ENCODE data around the gene MAP4K4. TPM values are rescaled to one million over a fixed set of nuclear protein-coding genes. Genes with fewer than 3 reads are reported as not detected.

The MAP4K4 gene
- total and polyA plus RNA-seq, 2 donors from 2014 or later, result 8.4 to 62.8 TPM

DNA sequence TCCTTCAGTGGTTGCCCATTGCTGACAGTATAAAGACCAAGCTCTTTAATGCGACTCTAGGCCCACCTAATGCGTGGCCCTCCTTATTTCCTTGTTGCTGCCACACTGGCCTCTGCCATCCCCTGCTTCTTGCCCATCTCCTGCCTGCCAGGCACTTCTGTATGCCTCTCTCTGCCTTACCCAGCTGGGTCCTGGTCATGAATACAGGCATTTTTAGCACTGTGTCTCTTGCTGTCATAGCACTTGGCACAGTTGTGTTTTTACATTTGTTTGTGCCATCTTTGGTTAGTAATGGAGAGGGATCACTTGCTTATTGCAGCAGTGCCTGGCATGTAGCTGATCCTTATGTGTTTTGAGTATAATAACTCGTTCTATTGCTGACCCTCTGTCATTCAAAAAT lies 38.7 kb downstream of the MAP4K4 start:
- DNase-seq, result no peak
- H3K36me3 ChIP-seq (ENCODE audit: control insufficient read depth in 2 of 3, insufficient read depth in 3 of 3, low read length in 3 of 3), result no peaks in the 10 kb centered on the region
- no peaks in the 10 kb centered on the region for H3K27me3 ChIP-seq (ENCODE audit: control insufficient read depth, insufficient read depth, low read length)
- H3K9me3 ChIP-seq (ENCODE audit: control insufficient read depth in 2 of 3, insufficient read depth in 1 of 3, low read length in 3 of 3), result no peaks in the 10 kb centered on the region
- H3K9ac ChIP-seq (ENCODE audit: low read length in 3 of 3), result no peak overlapping the region
- TF ChIP-seq, protein P1, sequence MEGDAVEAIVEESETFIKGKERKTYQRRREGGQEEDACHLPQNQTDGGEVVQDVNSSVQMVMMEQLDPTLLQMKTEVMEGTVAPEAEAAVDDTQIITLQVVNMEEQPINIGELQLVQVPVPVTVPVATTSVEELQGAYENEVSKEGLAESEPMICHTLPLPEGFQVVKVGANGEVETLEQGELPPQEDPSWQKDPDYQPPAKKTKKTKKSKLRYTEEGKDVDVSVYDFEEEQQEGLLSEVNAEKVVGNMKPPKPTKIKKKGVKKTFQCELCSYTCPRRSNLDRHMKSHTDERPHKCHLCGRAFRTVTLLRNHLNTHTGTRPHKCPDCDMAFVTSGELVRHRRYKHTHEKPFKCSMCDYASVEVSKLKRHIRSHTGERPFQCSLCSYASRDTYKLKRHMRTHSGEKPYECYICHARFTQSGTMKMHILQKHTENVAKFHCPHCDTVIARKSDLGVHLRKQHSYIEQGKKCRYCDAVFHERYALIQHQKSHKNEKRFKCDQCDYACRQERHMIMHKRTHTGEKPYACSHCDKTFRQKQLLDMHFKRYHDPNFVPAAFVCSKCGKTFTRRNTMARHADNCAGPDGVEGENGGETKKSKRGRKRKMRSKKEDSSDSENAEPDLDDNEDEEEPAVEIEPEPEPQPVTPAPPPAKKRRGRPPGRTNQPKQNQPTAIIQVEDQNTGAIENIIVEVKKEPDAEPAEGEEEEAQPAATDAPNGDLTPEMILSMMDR (IDR thresholded peaks at IDR 0.05; ENCODE audit: borderline replicate concordance, extremely low read depth, insufficient read depth), result no peak
- intact Hi-C loops (cut with DNase I), result no loop called here
- H3K27ac ChIP-seq (ENCODE audit: low read depth in 2 of 2, low read length in 2 of 2), result no peak overlapping the region
- peaks cover 0 to 18% (median 7%) of the 10 kb centered on the region in 3 donors for H3K4me1 ChIP-seq (ENCODE audit: control insufficient read depth in 2 of 3, insufficient read depth in 2 of 3, low read depth in 1 of 3, low read length in 3 of 3)
- H3K4me3 ChIP-seq (ENCODE audit: low read length in 3 of 3), result no peak overlapping the region
- no peak for FAIRE-seq

DNA sequence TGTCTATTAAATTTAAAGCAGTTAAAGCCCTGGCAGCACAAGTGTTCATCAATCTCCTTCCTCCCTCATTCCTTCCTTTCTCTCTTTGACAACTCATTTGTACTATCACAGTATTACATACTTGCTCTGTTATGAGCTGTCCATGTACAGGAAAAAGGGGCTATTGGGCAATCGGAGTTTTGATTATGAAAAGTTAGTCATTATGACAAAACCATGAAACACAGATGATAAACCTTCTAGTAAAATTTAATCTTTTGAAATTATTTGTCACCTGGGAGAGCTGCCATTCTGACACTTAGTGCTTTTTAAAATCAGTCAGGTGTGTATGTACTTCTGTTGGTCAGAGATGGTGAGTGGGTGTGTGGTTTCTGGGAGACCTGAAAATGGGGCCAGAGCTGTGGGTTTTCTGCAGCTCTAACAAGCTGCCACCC lies 39.4 kb downstream of the MAP4K4 start:
- Histone ChIP-seq H3K27ac (ENCODE audit: low read depth in 2 of 2, low read length in 2 of 2) (no peak overlapping the region), H3K4me1 (ENCODE audit: control insufficient read depth in 2 of 3, insufficient read depth in 2 of 3, low read depth in 1 of 3, low read length in 3 of 3) (peaks cover 0 to 18% (median 7%) of the 10 kb centered on the region in 3 donors), H3K9me3 (ENCODE audit: control insufficient read depth in 2 of 3, insufficient read depth in 1 of 3, low read length in 3 of 3) (no peaks in the 10 kb centered on the region), H3K4me3 (ENCODE audit: low read length in 3 of 3) (no peak overlapping the region), H3K9ac (ENCODE audit: low read length in 3 of 3) (no peak overlapping the region), H3K27me3 (ENCODE audit: control insufficient read depth, insufficient read depth, low read length) (no peaks in the 10 kb centered on the region), H3K36me3 (ENCODE audit: control insufficient read depth in 2 of 3, insufficient read depth in 3 of 3, low read length in 3 of 3) (no peaks in the 10 kb centered on the region)
- FAIRE-seq (no peak), DNase-seq (no peak)
- intact Hi-C loops (cut with DNase I), result no loop called here
- TF ChIP-seq, protein P1 (IDR thresholded peaks at IDR 0.05; ENCODE audit: borderline replicate concordance, extremely low read depth, insufficient read depth), result no peak

DNA sequence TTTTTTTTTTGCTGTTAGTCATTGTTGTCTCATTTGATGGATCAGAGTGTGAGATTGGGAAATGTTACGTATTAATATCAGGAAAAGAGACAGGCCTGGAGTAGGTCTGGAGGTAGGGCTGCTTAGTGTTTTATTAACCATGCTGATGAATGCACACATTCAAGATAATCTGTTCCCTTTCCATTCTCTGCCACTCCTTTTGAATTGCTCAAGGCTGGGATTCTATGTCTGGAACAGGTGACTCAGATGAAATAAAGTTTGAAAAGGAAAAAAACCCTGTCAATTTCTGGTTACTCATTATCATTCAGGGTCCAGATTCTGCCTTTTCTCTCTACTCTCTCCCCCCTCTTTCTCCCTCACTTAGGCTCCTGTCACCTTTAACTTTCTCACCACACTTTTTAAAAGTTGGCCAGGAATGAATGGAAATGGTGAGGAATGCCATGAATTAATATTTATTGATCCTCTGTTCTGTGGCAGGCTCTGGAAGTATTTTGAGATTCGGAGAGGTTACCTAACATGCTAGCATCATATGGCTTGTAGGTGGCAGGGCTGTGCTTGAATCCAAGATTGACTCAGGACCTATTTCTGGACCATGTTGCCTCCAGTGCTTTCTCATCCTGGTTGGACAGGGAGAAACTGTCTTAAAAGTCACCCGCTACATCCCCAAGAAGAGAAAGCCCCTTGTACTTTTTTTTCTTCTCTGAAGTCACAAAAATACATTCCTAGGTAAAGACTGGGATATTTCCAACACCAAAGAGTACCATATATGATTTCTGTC lies 40.2 kb downstream of the MAP4K4 start:
- Histone ChIP-seq H3K4me3 (ENCODE audit: low read length in 3 of 3) (no peak overlapping the region), H3K9ac (ENCODE audit: low read length in 3 of 3) (no peak overlapping the region), H3K4me1 (ENCODE audit: control insufficient read depth in 2 of 3, insufficient read depth in 2 of 3, low read depth in 1 of 3, low read length in 3 of 3) (peaks cover 0 to 21% (median 7%) of the 10 kb centered on the region in 3 donors), H3K27ac (ENCODE audit: low read depth in 2 of 2, low read length in 2 of 2) (no peak overlapping the region), H3K9me3 (ENCODE audit: control insufficient read depth in 2 of 3, insufficient read depth in 1 of 3, low read length in 3 of 3) (no peaks in the 10 kb centered on the region), H3K27me3 (ENCODE audit: control insufficient read depth, insufficient read depth, low read length) (no peaks in the 10 kb centered on the region), H3K36me3 (ENCODE audit: control insufficient read depth in 2 of 3, insufficient read depth in 3 of 3, low read length in 3 of 3) (no peaks in the 10 kb centered on the region)
- intact Hi-C loops (cut with DNase I), result no loop called here
- FAIRE-seq (no peak), DNase-seq (no peak)
- TF ChIP-seq, protein P1 (IDR thresholded peaks at IDR 0.05; ENCODE audit: borderline replicate concordance, extremely low read depth, insufficient read depth), result no peak

All from kidney (tissue), 14 donors.